ENCODE measurements around the gene ENDOU. TPM values are rescaled to one million over a fixed set of nuclear protein-coding genes. Genes with fewer than 3 reads are reported as not detected.

The ENDOU gene
- total and polyA plus RNA-seq, 2 donors from 2014 or later, result 0.28 to 0.91 TPM

- no peak for TF ChIP-seq CTCF (IDR thresholded peaks at IDR 0.05; ENCODE audit: borderline replicate concordance, extremely low read depth, insufficient read depth)
- FAIRE-seq (no peak), DNase-seq (no peak)
- Histone ChIP-seq H3K4me1 (ENCODE audit: control insufficient read depth in 2 of 3, insufficient read depth in 2 of 3, low read depth in 1 of 3, low read length in 3 of 3) (no peaks in the 10 kb centered on the region), H3K27ac (ENCODE audit: low read depth in 2 of 2, low read length in 2 of 2) (no peak overlapping the region), H3K4me3 (ENCODE audit: low read length in 3 of 3) (no peak overlapping the region), H3K9ac (ENCODE audit: low read length in 3 of 3) (no peak overlapping the region), H3K9me3 (ENCODE audit: control insufficient read depth in 2 of 3, insufficient read depth in 1 of 3, low read length in 3 of 3) (no peaks in the 10 kb centered on the region), H3K27me3 (ENCODE audit: control insufficient read depth, insufficient read depth, low read length) (no peaks in the 10 kb centered on the region), H3K36me3 (ENCODE audit: control insufficient read depth in 2 of 3, insufficient read depth in 3 of 3, low read length in 3 of 3) (no peaks in the 10 kb centered on the region)
- intact Hi-C loops (cut with DNase I), result no loop called here
These were observed 16.1 kb downstream of the ENDOU start for GRCh38 chr12:47709237-47709636.

DNA sequence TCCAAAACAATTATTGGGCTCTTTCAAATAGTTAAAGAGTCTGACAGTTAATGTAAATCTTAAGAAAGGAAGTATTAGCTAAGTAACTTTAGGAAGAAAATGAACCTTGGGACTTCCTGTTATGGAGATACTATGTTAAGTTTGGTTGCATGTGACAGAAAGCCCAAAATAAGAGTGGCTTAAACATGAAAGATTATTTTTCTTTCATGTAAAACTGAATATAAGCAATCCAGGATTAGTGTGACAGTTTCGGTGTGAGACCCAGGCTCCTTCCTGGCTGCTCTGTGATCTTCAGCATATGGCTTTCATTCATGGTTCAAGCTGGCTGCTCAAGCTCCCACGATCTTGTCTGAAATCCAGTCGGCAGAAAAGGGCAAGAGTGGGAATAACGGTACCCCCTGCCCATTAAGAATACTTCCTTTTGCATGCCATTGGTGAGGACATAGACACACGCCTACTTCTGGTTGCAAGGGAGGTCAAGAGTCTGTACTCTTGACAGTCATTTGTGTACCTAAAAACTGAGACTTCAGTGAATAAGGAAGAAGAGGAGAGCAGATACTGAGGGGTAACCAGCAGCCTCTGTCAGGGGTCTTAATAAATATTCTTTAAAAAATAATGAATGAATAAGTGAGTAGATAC is 17.3 kb downstream of the ENDOU start:
- no peak overlapping the region for H3K27ac ChIP-seq (ENCODE audit: low read depth in 2 of 2, low read length in 2 of 2)
- no peak for TF ChIP-seq CTCF (IDR thresholded peaks at IDR 0.05; ENCODE audit: borderline replicate concordance, extremely low read depth, insufficient read depth)
- H3K36me3 ChIP-seq (ENCODE audit: control insufficient read depth in 2 of 3, insufficient read depth in 3 of 3, low read length in 3 of 3), result no peaks in the 10 kb centered on the region
- no peaks in the 10 kb centered on the region for H3K27me3 ChIP-seq (ENCODE audit: control insufficient read depth, insufficient read depth, low read length)
- no peak for DNase-seq
- no peak overlapping the region for H3K9ac ChIP-seq (ENCODE audit: low read length in 3 of 3)
- no peak overlapping the region for H3K4me3 ChIP-seq (ENCODE audit: low read length in 3 of 3)
- no peaks in the 10 kb centered on the region for H3K4me1 ChIP-seq (ENCODE audit: control insufficient read depth in 2 of 3, insufficient read depth in 2 of 3, low read depth in 1 of 3, low read length in 3 of 3)
- FAIRE-seq, result no peak
- no peaks in the 10 kb centered on the region for H3K9me3 ChIP-seq (ENCODE audit: control insufficient read depth in 2 of 3, insufficient read depth in 1 of 3, low read length in 3 of 3)
- intact Hi-C loops (cut with DNase I), result no loop called here

DNA sequence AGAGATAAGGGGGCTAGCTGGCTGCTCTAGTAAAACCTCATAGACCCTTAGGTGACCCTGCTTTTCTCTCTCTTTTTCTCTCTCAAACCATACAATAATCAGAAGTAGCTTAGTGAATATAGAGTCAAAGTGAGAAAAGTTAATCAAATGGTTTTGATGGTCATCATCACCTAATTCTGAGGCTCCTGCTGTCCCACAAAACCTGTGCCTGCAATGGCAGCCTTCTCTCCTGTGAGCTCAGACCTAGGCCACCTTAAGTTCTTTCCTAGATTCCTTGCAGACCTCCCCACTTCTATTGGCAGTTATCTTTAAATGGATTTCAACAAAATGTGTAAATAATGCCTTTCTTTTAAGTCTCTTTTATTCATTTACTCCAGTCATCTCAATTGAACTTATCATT is 17.9 kb downstream of the ENDOU start:
- Histone ChIP-seq H3K9ac (ENCODE audit: low read length in 3 of 3) (no peak overlapping the region), H3K36me3 (ENCODE audit: control insufficient read depth in 2 of 3, insufficient read depth in 3 of 3, low read length in 3 of 3) (no peaks in the 10 kb centered on the region), H3K9me3 (ENCODE audit: control insufficient read depth in 2 of 3, insufficient read depth in 1 of 3, low read length in 3 of 3) (no peaks in the 10 kb centered on the region), H3K27ac (ENCODE audit: low read depth in 2 of 2, low read length in 2 of 2) (no peak overlapping the region), H3K4me1 (ENCODE audit: control insufficient read depth in 2 of 3, insufficient read depth in 2 of 3, low read depth in 1 of 3, low read length in 3 of 3) (no peaks in the 10 kb centered on the region), H3K4me3 (ENCODE audit: low read length in 3 of 3) (no peak overlapping the region), H3K27me3 (ENCODE audit: control insufficient read depth, insufficient read depth, low read length) (no peaks in the 10 kb centered on the region)
- DNase-seq (no peak), FAIRE-seq (no peak)
- intact Hi-C loops (cut with DNase I), result no loop called here
- no peak for TF ChIP-seq CTCF (IDR thresholded peaks at IDR 0.05; ENCODE audit: borderline replicate concordance, extremely low read depth, insufficient read depth)

All from kidney (tissue), 14 donors.